GM20000 (cell line): ENCODE measurements around the gene ERC1.

Source experiments
- DNase-seq: peaks from one replicate; pipeline ENCODE4 v3.0.0; 2012; ENCODE audit warnings: low spot score
- CTCF ChIP-seq: IDR thresholded peaks from 2 replicates; pipeline ENCODE4 v1.5.1; 2012; ENCODE audit warnings: mild to moderate bottlenecking, control low read depth; ENCODE audit errors: extremely low read depth, missing control alignments

The ERC1 gene

GRCh38 chr12:1297206-1297605 lies 306.2 kb downstream of the ERC1 start:
- no peak for TF ChIP-seq CTCF
- no peak for DNase-seq

DNA sequence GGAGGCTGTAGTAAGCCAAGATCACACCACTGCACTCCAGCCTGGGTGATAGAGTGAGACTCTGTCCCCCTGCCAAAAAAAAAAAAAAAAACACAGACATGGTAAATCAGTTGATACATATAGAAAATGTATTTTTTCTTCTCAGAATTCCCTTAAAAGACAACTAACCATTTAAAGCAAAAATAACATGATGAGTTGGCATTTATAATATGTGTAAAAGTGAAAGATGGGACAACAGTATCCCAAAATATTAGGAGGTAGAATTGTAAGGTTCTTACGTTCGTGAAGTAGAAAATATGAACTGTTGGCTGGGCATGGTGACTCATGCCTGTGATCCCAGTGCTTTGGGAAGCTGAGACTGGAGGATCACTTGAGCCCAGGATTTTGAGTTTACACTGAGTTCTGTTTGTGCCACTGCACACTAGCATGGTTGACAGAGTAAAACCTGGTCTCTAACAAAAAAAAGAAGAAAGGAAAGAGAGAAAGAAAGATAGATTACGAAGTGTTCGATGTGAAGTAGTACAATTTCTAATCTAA lies 306.7 kb downstream of the ERC1 start:
- no peak for DNase-seq
- no peak for TF ChIP-seq CTCF

DNA sequence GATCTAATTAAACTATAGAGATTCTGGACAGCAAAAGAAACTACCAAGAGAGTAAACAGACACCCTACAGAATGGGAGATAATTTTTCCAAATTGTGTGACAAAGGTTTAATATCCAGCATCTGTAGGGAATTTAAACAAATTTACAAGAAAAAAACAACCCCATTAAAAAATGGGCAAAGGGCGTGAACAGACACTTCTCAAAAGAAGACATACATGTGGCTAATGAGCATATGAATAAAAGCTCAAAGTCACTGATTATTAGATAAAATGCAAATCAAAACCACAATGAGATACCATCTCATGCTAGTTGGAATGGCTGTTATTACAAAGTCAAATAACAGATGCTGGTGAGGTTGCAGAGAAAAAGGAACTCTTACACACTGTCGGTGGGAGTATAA lies 309.4 kb downstream of the ERC1 start:
- no peak for DNase-seq
- no peak for TF ChIP-seq CTCF

GRCh38 chr12:1302201-1302870 lies 311.3 kb downstream of the ERC1 start:
- no peak for DNase-seq
- TF ChIP-seq CTCF = no peak

DNA sequence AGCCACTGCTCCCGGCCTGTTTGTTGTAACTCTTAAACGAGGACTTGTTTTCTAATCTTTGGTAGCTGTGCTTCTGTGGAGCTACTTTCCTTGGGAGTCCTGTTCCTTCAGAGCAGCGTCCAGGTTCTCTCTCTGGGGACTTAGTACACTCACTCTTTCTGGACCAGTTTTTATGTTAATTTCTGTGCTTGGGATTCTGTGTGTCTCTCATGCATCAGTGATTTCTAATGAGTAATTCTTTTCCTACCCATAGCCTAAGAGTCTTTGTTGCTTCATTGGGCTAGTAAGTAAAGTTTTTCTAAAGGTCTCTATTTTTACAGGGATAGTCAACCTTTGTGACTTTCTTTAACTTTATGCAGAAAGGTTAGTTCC lies 314.0 kb downstream of the ERC1 start:
- DNase-seq = no peak
- TF ChIP-seq CTCF = no peak

GRCh38 chr12:1305791-1306500 lies 314.9 kb downstream of the ERC1 start:
- no peak for TF ChIP-seq CTCF
- DNase-seq = no peak

DNA sequence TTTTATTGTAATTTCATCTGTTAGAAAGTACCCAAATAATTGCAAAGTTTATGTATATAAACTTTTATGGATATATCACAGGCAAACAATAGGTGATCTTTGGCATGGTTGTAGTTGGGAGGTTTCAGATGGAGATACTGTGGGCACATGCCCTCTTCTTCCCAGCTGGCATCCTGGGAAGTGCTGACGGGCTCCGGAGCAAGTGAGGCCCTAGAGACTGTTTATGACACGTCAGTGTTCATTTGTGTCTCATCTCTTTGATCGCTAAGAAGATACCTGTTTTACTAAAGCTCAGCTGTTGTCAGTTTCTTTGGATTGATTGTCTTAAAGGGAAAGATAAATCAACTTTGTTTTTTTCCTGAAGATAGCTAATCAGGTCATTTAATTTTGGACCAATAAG lies 315.8 kb downstream of the ERC1 start:
- no peak for DNase-seq
- no peak for TF ChIP-seq CTCF
